HG03457 (cell line): ENCODE measurements around the gene ARHGAP45.
"Not testable (repeated sequence)": the region's sequence is repeated elsewhere in the genome, so short reads cannot be mapped to it uniquely, and the experiment has no call there.

Experiments
- ATAC-seq: cut with Tn5 transposase; IDR thresholded peaks from one replicate; pipeline ENCODE4 v1.9.1; 2021; ENCODE audit warnings: moderate number of reproducible peaks; ENCODE audit not compliant: unreplicated experiment

The ARHGAP45 gene

DNA sequence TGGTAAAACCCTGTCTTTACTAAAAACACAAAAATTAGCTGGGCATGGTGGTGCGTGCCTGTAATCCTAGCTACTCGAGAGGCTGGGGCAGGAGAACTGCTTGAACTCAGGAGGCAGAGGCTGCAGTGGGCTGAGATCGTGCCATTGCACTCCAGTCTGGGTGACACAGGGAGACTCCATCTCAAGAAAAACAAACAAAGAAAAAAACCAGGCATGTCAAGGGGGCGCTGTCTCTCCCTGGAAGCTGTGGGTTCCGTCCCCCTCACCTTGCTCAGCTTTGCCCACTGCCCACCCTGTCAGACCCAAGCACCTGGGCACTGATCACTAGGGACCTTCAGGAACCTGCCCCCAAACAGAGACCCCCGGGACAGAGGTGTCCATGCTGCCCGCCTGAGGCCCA lies 62.1 kb downstream of the ARHGAP45 start:
- not testable (repeated sequence) for ATAC-seq

DNA sequence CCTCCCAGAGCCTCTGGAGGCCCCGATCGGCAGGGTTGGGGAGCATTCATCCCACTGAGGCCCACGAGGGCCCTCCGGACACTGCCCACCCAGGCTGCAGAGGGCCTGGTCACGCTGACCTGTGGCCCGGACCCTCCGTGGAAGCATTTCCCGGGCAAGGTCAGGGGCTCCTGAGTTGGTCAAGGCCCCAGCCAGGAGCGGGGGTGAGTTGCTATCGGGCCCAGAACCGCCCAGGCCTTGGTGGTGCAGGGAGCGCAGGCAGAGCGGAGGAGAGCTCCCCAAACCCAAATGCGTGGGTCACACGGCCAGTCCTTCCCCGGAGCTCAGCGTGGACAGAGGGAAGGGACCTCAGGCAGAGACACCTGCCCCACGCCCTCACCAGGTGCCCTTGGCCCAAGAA lies 62.6 kb downstream of the ARHGAP45 start:
- no peak for ATAC-seq

DNA sequence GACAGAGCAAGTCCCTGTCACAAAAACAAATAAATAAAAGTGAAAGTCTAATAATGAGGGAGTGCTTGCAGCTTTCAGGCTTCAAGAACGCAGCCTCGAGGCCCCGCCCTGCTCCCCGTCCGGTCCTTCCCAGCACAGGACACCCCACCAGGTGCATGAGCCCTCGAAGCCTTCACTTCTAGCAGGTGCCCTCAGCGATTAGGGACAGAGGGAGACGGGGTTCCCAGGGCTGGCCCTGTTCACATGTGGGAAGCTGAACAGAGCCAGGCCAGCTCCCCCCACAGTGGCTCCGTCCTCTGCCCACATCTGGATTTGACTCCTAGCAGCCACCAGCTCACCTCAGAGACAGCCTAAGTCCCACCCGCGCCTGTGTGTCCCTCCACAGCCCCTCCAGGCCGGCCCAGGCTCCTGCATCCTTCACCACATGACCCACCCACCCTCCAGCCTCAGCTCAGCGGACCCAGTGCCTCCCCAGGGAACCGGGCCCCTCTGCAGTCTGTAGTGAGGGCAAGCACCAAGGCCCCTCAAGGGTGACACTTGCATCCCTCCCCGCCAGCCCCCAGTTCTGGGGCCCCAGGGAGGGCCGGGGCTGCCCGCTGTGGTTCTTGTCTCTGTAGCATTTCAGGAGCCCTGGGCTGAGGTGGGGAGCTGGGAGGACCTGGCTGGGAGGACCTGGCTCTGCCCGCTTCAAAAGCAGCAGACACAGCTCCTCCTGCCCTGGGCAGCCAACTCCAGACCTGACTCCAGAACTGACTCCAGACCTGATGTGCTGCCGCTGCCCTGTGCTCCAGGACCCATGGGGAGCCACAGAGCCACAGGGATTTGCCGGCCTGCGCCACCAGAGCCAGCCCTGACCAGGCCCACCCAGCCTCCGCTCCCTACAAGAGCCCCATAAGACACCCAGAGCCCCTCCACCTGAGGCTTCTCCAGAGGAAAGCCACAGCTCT lies 64.1 kb downstream of the ARHGAP45 start:
- ATAC-seq = no peak

DNA sequence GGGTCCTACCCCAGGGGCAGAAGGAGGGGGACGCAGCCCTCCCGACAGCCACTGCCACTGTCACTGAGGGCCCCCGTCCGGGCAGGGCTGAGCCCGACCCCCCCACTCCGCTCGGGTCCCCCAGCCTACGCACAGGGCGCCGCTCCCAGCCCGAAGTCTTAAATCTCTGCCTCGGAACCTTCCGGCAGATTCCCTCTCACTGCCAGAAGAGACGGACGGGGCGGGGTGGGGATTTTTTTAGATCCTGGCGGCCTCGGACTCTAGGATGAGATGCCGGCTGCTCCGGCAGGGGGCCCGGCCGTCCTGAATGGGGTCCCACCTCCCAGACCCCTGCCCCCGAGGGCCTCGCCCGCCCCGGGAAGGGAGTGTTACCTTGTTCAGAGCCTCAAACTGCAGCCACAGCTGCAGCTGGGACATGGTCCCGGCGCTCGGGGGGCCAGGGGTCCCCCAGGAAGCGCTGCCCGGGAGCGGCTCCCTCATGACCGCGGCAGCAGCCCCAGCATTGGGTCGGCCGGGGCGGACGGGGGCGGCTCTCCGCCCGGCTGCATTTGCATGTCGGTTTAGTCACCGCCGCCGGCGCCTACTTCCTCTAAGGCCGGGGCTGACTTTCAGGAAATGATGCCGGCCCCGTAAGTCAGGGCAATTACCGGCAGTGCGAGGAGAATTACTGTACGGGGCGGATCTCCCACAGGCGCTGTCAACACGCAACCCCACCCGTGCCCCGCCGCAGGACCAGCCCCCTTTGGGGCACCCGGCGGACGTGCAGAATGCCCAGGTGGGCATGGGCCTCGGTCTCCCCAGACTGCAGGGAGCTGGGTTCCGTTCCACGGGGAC lies 65.0 kb downstream of the ARHGAP45 start:
- ATAC-seq = no peak

DNA sequence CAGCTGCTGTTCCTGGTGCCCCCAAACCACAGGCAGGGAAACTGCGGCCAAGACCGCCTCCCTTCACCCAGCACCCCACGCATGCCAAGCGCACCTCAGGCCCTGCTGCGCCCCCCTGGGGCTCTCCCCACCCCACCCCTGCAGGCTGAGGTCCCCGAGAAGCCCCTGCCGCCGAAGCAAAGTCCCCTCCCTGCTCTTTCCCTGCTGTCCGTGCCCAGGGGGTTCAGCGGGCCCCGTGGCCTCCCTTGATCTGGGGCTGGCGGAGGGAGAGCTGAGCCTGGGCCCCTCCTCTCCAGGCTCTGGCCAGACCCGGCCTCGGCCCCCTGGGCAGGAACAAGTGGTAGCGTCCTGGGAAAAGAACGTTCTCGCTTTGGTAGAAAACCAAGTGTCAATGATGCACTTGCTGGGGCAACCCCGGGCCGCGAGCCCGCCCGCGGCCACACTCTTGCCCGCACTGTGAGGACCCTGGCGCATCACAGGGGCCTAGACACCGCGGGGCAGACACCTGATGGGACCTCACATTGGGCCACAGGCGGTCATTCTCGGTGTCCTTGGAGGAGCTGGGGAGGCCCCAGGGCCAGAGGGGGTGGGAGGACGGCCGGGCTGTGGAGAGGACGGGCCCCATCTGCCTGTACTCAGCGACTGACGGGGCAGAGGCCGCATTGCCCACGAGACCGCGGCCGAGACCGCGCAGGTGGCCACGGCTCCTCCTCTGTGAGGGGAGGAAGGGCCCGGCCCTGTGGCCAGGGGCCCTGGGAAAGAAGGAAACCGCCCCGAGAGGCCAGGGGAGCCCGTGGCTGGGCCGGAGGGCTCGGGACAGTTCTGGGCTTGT lies 65.8 kb downstream of the ARHGAP45 start:
- no peak for ATAC-seq

DNA sequence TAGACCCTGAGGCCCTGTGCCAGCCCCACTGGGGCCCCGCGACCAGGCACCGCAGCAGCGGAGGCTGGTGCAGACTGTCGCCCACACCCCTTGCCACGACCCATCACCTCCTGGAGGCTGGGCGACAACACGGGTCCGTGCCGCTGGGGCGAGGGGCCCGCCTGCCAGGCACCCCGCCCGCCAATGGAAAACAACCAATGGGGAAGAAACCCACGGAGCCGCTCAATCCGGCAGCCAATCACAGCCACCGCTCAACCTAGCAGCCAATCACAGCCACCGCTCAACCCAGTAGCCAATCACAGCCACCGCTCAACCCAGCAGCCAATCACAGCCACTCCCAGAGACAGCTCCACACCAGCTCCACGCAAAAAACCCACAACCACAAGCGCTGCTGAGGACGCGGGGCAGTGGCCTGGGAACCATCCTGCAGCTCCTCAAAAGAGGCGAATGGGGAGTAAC lies 66.5 kb downstream of the ARHGAP45 start:
- ATAC-seq = no peak

DNA sequence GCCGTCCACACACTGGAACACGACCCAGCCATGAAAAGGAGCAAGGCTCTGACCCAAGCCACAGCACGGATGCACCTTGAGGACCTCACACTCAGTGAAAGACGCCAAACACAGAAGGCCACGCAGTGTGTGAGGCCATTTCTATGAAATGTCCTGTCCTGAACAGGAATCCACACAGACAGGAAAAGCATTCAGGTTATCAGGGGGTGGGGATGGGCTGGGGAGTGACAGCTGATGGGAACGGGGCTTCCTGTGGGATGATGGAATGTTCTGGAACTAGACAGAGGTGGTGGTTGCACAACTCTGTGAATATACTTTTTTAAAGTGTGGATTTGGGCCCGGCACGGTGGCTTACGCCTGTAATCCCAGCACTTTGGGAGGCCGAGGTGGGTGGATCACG lies 67.5 kb downstream of the ARHGAP45 start:
- ATAC-seq = no peak

DNA sequence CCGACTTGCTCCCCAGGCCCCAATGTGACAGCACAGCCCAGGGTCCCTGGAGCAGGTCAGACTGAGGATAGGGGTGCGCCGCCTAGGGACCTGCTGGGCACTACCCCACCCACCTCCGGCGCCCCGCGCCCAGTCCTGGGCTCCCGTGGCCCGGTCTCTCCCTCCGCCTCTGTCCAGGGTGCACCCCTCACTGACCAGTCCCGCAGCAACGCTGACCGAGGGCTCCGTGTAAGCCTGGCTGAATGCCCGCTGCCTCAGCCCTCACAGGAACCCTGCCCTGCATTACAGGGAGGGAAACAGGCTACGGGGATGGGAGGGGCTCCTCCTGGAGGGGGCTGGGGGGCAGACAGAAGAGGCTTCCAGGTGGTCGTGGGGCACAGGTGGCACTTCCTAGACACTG lies 68.5 kb downstream of the ARHGAP45 start:
- no peak for ATAC-seq

DNA sequence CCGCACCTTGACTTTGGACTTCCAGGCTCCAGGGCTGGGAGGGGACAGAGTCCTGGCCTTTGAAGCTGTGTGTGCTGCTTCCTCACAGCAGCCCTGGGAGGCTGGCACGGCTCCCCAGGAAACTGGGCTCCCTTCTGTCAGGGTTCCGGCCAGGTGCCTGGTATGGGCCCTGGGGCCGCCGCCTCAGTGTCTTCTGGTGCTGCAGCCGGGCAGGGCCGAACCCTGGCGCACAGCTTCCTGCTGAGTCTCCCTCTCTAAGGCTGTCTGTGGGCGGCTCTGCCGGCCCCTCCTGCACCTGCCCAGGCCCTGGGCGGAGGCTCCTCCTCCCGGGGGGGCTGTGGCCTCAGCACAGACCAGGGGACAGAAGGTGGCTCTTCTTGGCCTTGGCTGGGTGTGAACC lies 69.2 kb downstream of the ARHGAP45 start:
- ATAC-seq = no peak
